ENCODE results near the gene ATG2B.
A peak's percentile ranks its signal among the peaks of the same experiment; 100 is the strongest.

The ATG2B gene, protein sequence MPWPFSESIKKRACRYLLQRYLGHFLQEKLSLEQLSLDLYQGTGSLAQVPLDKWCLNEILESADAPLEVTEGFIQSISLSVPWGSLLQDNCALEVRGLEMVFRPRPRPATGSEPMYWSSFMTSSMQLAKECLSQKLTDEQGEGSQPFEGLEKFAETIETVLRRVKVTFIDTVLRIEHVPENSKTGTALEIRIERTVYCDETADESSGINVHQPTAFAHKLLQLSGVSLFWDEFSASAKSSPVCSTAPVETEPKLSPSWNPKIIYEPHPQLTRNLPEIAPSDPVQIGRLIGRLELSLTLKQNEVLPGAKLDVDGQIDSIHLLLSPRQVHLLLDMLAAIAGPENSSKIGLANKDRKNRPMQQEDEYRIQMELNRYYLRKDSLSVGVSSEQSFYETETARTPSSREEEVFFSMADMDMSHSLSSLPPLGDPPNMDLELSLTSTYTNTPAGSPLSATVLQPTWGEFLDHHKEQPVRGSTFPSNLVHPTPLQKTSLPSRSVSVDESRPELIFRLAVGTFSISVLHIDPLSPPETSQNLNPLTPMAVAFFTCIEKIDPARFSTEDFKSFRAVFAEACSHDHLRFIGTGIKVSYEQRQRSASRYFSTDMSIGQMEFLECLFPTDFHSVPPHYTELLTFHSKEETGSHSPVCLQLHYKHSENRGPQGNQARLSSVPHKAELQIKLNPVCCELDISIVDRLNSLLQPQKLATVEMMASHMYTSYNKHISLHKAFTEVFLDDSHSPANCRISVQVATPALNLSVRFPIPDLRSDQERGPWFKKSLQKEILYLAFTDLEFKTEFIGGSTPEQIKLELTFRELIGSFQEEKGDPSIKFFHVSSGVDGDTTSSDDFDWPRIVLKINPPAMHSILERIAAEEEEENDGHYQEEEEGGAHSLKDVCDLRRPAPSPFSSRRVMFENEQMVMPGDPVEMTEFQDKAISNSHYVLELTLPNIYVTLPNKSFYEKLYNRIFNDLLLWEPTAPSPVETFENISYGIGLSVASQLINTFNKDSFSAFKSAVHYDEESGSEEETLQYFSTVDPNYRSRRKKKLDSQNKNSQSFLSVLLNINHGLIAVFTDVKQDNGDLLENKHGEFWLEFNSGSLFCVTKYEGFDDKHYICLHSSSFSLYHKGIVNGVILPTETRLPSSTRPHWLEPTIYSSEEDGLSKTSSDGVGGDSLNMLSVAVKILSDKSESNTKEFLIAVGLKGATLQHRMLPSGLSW (N-terminal part only)

DNA sequence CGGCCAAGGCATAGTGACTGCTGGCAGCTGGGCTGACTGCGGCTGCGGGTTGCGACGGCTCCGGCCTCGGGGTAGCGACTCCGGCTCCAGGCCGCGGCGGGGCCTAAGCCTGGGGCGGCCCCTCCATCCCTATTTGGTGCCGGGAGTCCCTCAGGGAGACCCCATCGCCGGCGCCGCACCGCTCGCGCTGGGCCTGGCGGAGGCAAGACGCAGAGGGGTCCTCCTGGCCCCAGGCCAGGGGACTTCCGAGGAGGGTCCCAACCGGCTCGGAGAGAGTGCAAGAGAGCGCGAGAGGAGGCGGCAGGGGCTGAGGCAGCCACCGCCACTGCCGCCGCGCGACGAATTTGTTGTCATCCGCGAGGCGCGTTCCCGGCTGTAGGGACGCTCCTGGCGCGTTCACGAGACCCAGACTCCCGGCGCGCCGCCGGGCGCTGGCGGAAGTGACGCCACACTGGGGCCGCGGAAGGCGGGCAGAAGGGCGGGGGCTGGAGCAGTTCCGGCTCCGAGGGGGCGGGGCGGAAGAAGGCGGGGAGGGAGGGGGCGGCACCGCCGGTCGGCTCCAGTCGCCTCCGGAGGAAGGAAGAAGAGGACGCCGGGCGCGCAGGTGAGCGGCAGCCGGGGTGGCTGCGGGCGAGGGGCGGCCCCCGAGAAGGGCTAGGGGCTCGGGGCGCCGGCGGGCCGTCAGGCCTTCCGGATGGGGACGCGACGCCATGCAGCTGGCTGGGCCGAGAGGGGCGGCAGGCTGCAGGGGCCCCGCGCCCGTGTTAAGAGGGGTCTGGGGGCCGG lies at the start of gene ATG2B, which contains the start of gene GSKIP:
ATG2B (minus strand) TSS at position 377 of the 786 bp plus-strand sequence; CDS start at position 12, 365 bp downstream.
GSKIP (plus strand) TSS at position 562 of the 786 bp plus-strand sequence. CDS start 18,722 bp downstream, outside the sequence.
- peak; percentile 52 for DNase-seq (ENCODE audit: low read depth)

DNA sequence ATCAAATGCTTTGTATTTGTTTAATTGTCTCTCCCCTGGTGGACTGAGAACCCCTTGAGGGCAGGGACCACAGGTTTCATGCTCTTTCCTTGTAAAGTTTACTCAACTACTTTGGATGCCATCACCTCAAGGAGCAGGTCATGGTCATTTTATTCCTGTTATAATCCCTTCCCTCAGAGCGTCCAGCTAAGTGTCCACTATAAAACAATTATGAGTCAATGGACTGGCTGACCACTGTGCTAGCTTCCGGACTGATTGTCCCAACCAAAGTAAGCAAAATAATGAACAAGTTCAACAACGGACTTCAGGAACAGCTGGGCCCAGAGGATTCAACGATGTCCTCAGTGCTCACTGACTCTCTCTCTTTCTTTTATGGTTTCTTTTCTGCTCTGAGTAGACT lies 47.0 kb upstream of the ATG2B start:
- DNase-seq (ENCODE audit: low read depth), result no peak

DNA sequence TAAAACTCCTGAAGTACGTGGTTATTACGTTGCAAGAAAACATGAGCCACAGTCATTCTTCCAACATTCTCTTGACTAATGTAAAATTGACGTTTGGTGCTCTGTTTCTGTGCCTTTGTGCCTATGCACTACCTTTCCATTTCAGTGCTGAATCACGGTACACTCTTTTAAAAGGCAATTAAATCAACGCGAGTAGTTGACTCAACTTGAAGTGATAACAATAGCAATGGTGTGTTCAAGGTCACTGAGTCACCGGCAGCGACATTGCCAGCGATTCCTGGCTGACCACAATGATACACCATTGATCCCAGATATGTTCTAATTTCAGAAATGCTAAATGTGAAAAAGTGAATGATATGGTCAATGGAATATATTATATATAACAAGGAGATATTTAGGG lies 46.6 kb upstream of the ATG2B start:
- no peak for DNase-seq (ENCODE audit: low read depth)

DNA sequence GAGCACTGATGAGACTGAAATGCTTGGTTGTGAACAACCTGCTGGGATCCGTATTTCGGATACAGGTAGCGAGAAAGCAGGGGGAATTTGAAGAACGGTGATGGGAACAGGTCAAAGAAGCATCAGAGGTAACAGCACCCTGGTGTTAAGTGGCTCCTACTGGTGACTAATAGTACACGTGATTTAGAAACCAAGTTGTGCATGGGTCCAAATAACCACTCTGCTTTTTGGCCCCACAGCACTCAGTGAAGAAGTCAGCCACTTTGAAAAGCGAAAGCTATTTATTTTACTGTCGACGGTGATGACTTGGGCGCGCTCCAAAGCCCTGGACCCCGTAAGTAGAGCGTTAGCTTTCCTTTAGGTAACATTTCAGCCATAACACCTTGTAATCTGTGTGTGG lies 45.5 kb upstream of the ATG2B start:
- DNase-seq (ENCODE audit: low read depth), result no peak

DNA sequence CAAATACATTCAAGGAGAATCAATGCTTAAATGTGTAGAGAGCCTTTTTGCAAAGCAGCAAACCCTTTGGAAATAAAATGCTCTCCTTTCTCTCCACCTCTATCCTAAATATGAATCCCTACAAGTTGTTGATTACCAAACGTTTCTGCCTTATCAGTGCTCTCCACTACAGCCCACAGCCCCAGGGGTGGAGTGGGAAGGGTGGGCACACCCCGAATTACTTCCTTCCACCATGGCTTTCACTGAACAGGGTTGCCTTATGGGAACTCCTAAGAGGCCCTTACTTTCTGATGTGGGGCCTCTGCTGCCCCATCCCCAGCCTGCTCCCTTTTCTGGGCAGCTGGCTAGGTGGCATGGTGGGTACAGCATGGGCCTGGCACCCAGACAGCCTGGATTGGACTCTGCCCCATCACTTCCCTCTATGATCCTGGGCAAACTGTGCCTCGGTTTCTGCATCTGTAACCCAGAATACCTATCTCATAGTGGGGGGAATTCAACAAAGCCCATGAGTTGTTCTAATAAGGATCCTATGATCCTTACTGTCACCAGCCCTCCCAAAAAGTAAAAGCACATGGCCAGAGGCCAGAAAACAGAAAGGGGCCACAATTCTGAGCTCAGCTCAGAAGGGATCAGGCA lies 44.9 kb upstream of the ATG2B start:
- no peak for DNase-seq (ENCODE audit: low read depth)

DNA sequence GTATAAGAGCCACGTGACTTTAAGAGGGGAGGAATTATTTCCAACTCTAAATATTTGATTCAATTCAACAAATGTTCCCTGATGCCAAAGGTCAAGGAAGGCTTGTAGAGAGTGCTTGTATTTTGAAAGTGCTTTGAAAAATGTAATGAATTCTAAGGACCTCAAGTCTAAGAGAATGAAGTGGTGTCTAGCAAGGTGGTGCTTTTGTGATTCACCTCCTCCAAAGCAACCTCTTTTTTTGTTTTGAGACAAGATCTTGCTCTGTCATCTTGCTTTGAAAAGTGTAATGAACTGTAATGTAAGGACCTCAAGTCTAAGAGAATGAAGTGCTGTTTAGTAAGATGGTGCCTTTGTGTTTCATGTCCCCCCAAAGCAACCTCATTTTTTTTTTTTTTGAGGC lies 42.5 kb upstream of the ATG2B start:
- DNase-seq (ENCODE audit: low read depth), result no peak

- DNase-seq (ENCODE audit: low read depth), result no peak
These were observed 40.3 kb upstream of the ATG2B start for GRCh38 chr14:96403409-96403808.

- no peak for DNase-seq (ENCODE audit: low read depth)
These were observed 37.4 kb upstream of the ATG2B start for GRCh38 chr14:96400495-96400894.

- DNase-seq (ENCODE audit: low read depth), result no peak
These were observed 36.3 kb upstream of the ATG2B start for GRCh38 chr14:96399405-96399804.

GRCh38 chr14:96398921-96399320 lies 35.8 kb upstream of the ATG2B start:
- no peak for DNase-seq (ENCODE audit: low read depth)

GRCh38 chr14:96398432-96398831 lies 35.3 kb upstream of the ATG2B start:
- DNase-seq (ENCODE audit: low read depth), result no peak

GRCh38 chr14:96394047-96394815 lies 31.1 kb upstream of the ATG2B start:
- no peak for DNase-seq (ENCODE audit: low read depth)

GRCh38 chr14:96393071-96393691 lies 30.0 kb upstream of the ATG2B start:
- no peak for DNase-seq (ENCODE audit: low read depth)

DNA sequence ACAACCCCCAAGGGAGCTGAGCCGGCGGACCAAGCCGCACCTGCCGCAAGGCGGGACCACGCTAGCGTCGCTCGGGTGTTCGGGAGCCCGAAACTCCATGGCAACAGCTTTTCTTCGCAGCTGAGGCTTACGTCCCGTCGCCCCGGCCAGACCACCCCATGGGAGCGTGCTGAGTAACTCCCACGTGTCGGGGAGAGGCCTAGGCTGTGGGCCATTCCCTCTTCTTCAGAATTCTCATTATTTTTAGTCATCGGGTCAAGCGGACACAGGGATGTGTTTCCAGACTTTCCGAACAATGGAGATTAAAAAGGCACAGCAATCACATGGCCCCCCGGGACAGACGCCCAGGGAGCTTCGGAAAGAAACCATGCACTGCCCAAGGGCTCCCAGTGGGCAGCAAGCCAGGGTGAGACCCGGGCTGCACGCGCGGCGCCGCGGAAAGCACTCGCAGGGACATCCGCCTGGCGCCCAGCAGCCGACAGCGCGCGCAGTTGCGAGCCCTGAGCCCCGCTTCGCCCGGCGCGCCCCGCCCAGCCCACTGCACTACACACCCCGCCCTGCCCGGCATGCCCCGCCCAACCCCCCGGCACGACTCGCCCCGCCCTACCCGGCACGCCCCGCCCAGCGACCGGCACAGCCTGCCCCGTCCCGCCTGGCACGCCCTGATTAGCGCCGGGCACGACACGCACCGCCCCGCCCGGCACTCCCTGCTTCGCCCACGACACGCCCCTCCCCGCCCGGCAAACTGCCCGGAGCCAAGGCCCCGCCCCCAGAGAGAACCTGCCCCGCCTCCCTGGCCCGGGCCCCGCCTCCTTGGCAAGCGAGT lies 28.4 kb upstream of the ATG2B start:
- peak; percentile 43 for DNase-seq (ENCODE audit: low read depth)

GRCh38 chr14:96390965-96391292 lies 27.8 kb upstream of the ATG2B start:
- no peak for DNase-seq (ENCODE audit: low read depth)

DNA sequence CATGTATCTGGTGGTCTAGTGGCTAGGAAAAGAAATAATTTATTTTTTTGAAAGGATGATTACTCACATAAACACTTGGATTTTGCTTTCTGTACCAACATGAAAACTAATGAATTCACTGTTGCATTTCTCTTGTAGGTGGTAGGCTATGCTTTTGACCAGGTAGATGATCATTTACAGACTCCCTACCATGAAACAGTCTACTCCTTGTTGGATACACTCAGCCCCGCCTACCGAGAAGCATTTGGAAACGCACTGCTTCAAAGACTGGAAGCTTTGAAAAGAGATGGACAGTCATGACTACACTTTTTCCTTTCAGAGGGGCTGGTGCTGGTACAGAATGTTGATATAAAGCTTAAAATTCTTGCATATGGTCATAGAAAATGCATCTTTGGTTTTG lies 22.2 kb upstream of the ATG2B start:
- no peak for DNase-seq (ENCODE audit: low read depth)

GRCh38 chr14:96384740-96385139 lies 21.6 kb upstream of the ATG2B start:
- DNase-seq (ENCODE audit: low read depth), result no peak

DNA sequence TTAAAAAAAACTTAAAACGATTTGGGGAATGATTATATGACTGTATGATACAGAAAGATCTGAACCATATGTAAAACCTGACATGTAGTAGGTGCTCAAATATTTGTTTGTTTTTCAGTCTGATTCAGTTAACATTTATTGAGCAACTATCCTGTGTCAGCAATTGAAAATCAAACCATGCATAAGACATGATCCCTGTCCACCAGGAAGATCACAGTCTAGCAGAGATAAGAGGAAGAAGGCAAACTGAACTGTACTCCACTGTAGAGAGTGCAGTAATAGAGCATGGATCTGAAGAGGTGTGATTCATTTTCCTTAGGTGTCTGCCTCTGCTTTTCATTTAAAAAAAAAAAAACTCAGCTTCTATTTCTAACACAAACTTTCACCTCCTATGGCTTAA lies 20.9 kb upstream of the ATG2B start:
- DNase-seq (ENCODE audit: low read depth), result no peak

- no peak for DNase-seq (ENCODE audit: low read depth)
These were observed 20.3 kb upstream of the ATG2B start for GRCh38 chr14:96383445-96383844.

Data from HS-5 (cell line).